MM.1S (cell line): ENCODE measurements around the gene KRTAP5-6.
"Not testable (repeated sequence)": the region's sequence is repeated elsewhere in the genome, so short reads cannot be mapped to it uniquely, and the experiment has no call there.

ENCODE experiments used
- CTCF ChIP-seq: fragments of 300-600 bp; sonication (generic); IDR thresholded peaks from 2 replicates; pipeline ENCODE4 v1.5.1; 2016; ENCODE audit warnings: antibody characterized with exemption, low read length, mixed read lengths
- EZH2 ChIP-seq: fragments of 300-600 bp; sonication (generic); optimal IDR thresholded peaks from 2 replicates; pipeline ENCODE3; 2017; ENCODE audit warnings: low read depth, mild to moderate bottlenecking, antibody characterized with exemption, low read length, mixed read lengths

GRCh38 chr11:1662699-1663283 is 34.2 kb upstream of the KRTAP5-6 start:
- not testable (repeated sequence) for TF ChIP-seq CTCF, EZH2
